Measurements from ENCODE around the gene AOC2. TPM values are rescaled to one million over a fixed set of nuclear protein-coding genes. Genes with fewer than 3 reads are reported as not detected.
"Not testable (repeated sequence)": the region's sequence is repeated elsewhere in the genome, so short reads cannot be mapped to it uniquely, and the experiment has no call there.

The AOC2 gene
- total RNA-seq, 1 donor from 2014 or later = 0.70 TPM

DNA sequence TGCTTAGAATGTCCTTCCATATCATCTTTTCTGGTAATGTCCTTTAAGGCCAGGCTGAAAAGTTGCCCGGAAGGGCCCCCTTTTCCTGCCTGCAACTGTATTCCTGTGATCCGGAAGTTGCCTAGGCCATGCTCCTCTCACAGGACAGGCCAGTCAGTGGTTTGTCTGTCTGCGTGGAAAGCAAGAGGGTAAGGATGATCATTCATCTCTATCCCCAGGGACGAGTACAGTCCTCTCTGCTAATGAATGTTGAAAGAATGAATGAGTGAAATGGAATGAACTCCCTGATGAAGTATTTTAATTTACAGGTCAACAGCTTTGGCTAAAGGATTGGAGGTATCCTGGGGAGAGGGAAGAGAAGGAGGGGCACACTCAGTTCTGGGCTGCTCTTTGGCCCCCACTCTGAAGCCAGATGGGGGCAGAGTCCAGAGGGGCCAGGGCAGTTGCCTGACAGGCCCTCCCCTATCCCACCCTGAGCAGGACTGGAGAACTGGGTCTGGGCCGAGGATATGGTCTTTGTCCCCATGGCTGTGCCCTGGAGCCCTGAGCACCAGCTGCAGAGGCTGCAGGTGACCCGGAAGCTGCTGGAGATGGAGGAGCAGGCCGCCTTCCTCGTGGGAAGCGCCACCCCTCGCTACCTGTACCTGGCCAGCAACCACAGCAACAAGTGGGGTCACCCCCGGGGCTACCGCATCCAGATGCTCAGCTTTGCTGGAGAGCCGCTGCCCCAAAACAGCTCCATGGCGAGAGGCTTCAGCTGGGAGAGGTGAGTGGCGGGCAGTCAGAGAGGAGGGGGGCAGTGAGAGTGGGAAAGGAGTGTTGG lies 9.8 kb downstream of the AOC2 start:
- DNase-seq (ENCODE audit: low read depth) = no peak

DNA sequence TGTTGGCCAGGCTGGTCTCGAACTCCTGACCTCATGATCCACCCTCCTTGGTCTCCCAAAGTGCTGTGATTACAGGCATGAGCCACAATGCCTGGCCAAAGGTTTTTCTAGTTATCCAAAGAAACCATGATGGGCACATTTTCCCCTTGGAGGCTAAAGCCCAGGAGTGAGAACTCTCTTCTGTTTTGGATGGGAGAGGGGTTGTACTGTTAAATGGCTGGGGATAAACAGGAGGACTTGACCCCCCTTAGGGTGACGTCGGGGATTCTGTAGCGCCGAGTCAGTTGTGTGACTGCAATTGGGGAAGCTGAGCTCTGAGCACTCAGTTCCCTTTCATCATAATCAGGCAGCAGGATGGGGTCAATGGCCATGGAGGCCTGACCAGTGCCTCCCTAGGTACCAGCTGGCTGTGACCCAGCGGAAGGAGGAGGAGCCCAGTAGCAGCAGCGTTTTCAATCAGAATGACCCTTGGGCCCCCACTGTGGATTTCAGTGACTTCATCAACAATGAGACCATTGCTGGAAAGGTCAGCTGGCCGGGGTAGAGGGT lies 10.7 kb downstream of the AOC2 start:
- no peak for DNase-seq (ENCODE audit: low read depth)

- DNase-seq (ENCODE audit: low read depth) = not testable (repeated sequence)
Measured at GRCh38 chr17:42856093-42856492, 11.7 kb downstream of the AOC2 start.

DNA sequence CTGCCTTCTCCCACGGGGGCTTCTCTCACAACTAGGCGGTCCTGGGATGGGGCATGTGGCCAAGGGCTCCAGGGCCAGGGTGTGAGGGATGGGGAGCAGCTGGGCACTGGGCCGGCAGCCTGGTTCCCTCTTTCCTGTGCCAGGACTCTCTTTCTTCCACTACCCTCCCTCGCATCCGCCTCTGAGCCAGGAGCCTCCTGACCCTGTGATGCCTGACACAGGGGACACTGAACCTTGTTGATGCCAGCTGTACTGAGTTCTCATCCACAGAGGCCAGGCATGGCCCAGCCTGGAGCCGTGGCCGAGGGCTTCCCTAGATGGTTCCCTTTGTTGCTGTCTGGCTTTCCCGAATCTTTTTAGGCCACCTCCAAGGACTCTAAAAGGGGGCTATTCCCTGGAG lies 12.1 kb downstream of the AOC2 start:
- DNase-seq (ENCODE audit: low read depth) = not testable (repeated sequence)

GRCh38 chr17:42857389-42857788 lies 13.0 kb downstream of the AOC2 start:
- no peak for DNase-seq (ENCODE audit: low read depth)

DNA sequence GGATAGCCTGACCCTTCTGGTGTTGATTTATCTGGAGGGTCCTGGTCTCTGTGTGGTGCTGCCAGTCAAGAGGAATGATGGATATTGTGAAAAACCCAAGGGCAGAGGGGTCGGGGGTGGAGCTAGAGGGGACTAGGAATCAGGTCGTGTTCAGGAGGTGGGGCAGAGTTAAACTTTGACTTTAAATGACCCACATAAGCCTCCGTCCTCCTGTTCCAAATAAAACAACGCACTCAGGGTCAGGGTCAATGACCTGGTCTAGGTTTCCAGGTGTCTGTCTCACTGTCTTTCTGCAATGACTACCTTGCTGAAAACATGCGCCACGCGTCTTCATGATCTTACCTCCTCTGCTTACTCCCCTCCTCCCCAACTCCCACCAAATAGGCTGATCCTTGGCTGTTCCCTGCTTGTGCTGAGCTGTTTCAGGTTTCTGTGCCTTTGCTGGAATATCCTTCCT lies 21.3 kb downstream of the AOC2 start:
- DNase-seq (ENCODE audit: low read depth) = no peak

- no peak for DNase-seq (ENCODE audit: low read depth)
Measured at GRCh38 chr17:42866216-42866615, 21.8 kb downstream of the AOC2 start.

DNA sequence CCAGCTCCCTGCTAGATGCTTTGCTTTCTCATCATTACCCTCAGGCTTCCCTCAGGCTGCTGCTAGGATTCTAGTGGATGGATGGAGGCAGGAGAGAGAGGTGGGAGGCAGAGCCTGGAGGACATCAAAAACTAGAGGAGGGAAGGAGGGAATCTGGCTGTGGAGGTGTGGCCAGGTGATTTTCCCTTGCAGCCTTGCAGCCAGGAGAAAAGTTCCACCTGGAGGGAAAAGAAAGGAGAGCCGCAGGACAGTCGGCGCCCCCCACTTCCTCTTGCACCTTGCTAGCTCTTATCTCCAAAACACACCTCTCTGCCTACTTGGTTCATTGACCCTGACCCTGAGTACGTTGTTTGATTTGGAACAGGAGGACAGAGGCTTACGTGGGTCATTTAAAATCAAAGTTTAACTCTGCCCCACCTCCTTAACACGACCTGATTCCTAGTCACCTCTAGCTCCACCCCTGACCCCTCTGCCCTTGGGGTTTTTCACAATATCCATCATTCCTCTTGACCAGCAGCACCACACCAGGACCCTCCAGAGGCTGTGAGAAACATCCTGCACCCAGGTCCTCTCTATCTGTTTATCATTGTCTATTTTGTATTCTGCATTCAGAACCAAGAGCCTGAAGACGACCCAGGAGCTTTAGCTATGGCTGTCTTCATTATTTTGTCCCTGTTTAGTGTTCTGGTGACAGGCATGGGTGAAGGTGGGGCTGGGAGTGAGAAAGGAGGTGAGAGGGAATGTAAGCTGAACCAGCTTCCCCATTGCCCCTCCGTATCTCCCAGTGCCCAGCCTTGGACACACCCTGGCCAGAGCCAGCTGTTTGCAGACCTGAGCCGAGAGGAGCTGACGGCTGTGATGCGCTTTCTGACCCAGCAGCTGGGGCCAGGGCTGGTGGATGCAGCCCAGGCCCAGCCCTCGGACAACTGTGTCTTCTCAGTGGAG lies 22.5 kb downstream of the AOC2 start:
- no peak for DNase-seq (ENCODE audit: low read depth)

DNA sequence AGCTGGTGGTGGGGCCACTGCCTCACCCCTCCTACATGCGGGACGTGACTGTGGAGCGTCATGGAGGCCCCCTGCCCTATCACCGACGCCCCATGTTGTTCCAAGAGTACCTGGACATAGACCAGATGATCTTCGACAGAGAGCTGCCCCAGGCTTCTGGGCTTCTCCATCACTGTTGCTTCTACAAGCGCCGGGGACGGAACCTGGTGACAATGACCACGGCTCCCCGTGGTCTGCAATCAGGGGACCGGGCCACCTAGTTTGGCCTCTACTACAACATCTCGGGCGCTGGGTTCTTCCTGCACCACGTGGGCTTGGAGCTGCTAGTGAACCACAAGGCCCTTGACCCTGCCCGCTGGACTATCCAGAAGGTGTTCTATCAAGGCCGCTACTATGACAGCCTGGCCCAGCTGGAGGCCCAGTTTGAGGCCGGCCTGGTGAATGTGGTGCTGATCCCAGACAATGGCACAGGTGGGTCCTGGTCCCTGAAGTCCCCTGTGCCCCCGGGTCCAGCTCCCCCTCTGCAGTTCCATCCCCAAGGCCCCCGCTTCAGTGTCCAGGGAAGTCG lies 23.4 kb downstream of the AOC2 start:
- DNase-seq (ENCODE audit: low read depth) = not testable (repeated sequence)

GRCh38 chr17:42868338-42868737 lies 24.0 kb downstream of the AOC2 start:
- no peak for DNase-seq (ENCODE audit: low read depth)

- no peak for DNase-seq (ENCODE audit: low read depth)
Measured at GRCh38 chr17:42871647-42872046, 27.3 kb downstream of the AOC2 start.

DNA sequence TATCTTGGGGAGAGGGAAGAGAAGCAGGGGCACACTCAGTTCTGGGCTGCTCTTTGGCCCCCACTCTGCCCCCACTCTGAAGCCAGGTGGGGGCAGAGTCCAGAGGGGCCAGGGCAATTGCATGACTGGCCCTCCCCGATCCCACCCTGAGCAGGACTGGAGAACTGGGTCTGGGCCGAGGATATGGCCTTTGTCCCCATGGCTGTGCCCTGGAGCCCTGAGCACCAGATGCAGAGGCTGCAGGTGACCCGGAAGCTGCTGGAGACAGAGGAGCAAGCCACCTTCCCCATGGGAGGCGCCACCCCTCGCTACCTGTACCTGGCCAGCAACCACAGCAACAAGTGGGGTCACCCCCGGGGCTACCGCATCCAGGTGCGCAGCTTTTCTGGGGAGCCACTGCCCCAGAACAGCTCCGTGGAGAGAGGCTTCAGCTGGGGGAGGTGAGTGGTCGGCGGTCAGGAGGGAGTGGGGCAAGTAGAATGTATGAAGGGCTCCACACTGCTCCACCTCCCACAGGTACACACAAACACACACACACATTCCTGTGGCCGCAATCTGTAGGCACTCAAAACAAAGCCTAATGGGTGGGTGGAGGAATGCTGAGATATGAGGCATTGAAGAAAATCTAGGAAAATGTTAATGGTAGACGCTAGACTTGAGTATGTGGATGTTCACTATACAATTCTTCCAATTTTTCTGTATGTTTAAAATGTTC lies 28.0 kb downstream of the AOC2 start:
- DNase-seq (ENCODE audit: low read depth) = peak; percentile 36

GRCh38 chr17:42873315-42873714 lies 28.9 kb downstream of the AOC2 start:
- DNase-seq (ENCODE audit: low read depth) = peak; percentile 48

DNA sequence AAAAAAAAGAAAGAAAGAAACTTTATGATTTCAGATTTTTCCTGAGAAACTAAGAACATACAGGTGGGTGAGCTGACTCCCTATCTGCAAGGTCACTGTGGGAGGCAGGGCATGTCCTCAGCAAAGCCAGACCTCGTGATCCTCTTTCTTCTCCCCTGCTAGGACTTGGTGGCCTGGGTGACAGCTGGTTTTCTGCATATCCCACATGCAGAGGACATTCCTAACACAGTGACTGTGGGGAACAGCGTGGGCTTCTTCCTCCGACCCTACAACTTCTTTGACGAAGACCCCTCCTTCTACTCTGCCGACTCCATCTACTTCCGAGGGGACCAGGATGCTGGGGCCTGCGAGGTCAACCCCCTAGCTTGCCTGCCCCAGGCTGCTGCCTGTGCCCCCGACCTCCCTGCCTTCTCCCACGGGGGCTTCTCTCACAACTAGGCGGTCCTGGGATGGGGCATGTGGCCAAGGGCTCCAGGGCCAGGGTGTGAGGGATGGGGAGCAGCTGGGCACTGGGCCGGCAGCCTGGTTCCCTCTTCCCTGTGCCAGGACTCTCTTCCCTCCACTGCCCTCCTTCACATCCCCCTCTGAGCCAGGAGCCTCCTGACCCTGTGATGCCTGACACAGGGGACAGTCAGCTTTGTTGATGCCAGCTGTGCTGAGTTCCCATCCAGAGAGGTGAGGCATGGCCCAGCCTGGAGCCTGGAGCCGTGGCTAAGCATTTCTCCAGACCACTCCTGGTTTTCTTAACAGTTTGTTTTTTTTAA lies 29.7 kb downstream of the AOC2 start:
- DNase-seq (ENCODE audit: low read depth) = not testable (repeated sequence)

- no peak for DNase-seq (ENCODE audit: low read depth)
Measured at GRCh38 chr17:42877037-42877436, 32.7 kb downstream of the AOC2 start.

- peak; percentile 30 for DNase-seq (ENCODE audit: low read depth)
Measured at GRCh38 chr17:42878123-42878880, 33.9 kb downstream of the AOC2 start.

DNA sequence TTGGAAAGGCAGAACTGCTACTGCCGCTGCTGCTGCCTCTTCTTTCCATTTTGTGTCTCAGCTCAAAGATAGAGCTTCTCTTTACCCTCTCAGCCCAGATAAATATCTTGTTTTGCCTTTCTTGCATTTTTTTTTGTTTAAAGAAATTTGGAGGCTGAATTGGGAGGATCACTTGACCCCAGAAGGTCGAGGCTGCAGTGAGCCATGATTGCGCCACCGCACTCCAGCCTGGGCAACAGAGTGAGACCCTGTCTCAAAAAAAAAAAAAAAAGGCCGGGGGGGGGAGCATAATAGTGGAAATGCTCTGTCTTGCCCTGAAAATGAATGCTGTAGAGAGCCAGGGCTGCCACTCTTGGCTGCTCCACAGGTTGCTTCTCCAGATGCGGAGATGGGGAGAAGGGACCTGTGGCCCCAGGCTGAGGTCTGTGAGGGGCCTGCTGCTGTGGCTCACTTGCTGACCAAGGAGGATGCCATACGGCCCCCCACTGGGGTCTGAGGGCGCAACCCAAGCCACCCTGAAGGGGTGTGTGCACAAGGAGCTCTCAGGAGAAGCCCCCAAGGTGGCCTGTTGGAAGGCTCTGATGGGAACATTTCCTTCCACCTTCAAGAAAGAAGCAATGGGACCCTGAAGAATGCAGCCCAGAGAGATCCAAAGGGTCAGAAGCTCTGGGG lies 34.7 kb downstream of the AOC2 start:
- no peak for DNase-seq (ENCODE audit: low read depth)

DNA sequence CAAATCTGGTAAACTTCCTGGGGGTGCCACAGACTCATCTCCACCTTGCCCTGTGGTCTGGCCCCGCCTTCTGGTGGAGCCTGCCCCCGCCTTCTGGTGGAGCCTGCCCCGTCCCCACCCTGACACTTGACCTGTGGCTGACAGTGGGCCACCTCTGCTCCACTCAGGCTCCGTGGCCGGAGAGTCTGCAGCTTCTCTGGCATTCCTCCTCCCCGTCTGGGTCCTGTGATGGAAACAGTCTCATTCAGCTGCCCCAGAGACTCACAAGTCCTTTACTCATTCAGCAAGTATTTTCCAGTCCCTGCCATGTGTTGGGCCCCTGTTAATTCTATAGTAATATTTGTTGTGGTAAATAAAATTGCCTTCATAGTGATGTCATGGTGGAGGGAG lies 35.2 kb downstream of the AOC2 start:
- no peak for DNase-seq (ENCODE audit: low read depth)

DNA sequence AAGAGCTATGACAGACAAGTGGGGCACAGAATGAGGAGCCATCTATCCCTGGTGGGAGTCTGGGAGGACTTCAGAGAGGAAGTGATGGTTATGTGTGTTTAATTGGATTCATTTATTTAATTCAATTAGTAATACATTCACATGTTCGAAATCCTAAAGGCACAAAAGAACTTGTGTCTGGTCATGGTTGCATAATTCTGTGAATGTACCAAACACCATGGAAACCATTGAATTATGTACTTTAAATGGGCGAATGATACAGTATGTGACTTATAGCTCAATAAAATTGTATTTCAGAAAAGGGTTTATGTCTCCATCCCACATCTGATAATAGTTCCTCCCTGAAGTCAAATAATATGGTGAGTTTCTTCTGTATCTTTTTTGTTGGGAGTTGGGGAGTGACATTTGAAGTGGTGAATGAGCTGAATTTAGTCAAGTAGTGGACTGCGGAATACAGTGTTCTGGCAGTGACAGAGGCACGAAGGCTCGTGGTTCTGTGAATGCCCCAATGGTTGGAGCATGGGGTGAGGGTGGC lies 36.5 kb downstream of the AOC2 start:
- DNase-seq (ENCODE audit: low read depth) = no peak
